Peyer's patch (tissue), 4 donors: ENCODE results near the gene C8A.

ENCODE experiments used
- POLR2A ChIP-seq, 2 donors: fragments of 450-650 bp; IDR thresholded peaks; one replicate each; pipeline ENCODE4 v1.5.1; 2017; ENCODE audit warnings: antibody characterized with exemption in 2 of 2, mild to moderate bottlenecking in 2 of 2, moderate library complexity in 2 of 2
- TF ChIP-seq, protein P1 (sequence below), 6 experiments: fragments of 450-650 bp in 4 of 6; fragments of 200-600 bp in 2 of 6; sonication (generic) in 1 of 6; IDR thresholded peaks; one replicate each; pipeline ENCODE4 v1.5.1; 2017 to 2019; ENCODE audit warnings: antibody characterized with exemption in 6 of 6, mild to moderate bottlenecking in 3 of 6, moderate library complexity in 1 of 6

DNA sequence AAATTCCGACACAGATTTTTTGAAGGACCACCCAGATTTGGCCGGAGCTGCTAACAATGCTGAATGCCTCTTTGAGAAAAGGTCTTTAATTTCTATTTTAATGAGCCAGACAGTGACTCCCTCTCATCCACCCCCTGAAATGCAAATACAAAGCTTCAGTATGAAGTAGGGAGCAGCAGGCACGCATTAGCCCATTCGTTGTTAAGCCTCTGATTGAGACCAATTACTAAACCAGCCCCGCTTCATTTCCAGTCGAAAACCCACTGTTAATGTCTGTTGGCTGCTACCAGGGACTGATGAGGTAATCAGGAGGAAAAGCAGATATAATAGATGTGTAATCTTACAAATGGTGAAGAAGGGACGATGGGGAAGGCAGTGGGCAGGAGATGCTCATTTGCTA lies 4.8 kb upstream of the C8A start:
- TF ChIP-seq POLR2A (IDR thresholded peaks at IDR 0.05), result no peak
- TF ChIP-seq, protein P1, sequence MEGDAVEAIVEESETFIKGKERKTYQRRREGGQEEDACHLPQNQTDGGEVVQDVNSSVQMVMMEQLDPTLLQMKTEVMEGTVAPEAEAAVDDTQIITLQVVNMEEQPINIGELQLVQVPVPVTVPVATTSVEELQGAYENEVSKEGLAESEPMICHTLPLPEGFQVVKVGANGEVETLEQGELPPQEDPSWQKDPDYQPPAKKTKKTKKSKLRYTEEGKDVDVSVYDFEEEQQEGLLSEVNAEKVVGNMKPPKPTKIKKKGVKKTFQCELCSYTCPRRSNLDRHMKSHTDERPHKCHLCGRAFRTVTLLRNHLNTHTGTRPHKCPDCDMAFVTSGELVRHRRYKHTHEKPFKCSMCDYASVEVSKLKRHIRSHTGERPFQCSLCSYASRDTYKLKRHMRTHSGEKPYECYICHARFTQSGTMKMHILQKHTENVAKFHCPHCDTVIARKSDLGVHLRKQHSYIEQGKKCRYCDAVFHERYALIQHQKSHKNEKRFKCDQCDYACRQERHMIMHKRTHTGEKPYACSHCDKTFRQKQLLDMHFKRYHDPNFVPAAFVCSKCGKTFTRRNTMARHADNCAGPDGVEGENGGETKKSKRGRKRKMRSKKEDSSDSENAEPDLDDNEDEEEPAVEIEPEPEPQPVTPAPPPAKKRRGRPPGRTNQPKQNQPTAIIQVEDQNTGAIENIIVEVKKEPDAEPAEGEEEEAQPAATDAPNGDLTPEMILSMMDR (IDR thresholded peaks at IDR 0.05), result no peak
